Right hindlimb (tissue), 1 donor: ENCODE results near the gene ZNF444.
A peak's percentile ranks its signal among the peaks of the same experiment; 100 is the strongest.

Experiments
- DNase-seq: peaks from one replicate; pipeline ENCODE4 v3.0.0-alpha.2; 2018

The ZNF444 gene

DNA sequence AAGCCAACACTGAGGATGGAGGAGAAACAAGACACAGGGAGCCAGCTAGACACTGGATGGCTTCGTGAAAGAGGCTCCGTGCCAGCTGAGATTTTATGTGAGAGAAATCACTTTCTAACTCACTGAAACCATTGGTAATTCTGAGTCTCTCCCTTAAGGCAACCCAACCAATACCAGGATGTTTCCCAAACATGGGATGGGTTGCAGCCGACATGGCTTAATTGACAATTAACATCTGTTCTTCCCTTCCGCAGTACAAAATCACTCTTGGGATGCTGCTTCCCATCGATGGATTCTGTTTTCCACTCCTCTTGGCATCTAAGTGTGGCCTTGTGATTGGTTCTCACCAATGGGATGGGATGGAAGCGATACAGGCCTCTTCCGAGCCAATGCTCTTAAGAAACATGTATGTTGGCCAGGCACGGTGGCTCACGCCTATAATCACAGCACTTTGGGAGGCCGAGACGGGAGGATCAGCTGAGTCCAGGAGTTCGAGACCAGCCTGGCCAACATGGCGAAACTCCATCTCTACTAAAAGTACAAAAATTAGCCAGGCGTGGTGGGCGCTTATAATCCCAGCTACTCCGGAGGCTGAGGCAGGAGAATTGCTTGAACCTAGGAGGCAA, 17.7 kb upstream of the ZNF444 start:
- no peak for DNase-seq

DNA sequence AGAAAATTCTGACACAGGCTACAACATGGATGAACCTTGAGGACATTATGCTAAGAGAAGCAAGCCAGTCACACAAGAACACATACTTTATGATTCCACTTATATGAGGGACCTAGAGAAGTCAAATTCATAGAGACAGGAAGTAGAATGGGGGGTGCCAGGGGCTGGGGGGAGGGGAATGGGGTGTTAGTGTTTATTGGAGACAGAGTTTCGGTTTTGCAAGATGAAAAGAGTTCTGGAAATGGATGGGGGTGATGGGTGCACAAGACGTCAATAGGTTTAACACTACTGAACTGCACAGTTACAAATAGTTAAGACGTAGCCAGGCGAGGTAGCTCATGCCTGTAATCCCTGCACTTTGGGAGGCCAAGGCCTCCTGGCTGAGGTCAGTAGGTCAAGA, 16.5 kb upstream of the ZNF444 start:
- no peak for DNase-seq

DNA sequence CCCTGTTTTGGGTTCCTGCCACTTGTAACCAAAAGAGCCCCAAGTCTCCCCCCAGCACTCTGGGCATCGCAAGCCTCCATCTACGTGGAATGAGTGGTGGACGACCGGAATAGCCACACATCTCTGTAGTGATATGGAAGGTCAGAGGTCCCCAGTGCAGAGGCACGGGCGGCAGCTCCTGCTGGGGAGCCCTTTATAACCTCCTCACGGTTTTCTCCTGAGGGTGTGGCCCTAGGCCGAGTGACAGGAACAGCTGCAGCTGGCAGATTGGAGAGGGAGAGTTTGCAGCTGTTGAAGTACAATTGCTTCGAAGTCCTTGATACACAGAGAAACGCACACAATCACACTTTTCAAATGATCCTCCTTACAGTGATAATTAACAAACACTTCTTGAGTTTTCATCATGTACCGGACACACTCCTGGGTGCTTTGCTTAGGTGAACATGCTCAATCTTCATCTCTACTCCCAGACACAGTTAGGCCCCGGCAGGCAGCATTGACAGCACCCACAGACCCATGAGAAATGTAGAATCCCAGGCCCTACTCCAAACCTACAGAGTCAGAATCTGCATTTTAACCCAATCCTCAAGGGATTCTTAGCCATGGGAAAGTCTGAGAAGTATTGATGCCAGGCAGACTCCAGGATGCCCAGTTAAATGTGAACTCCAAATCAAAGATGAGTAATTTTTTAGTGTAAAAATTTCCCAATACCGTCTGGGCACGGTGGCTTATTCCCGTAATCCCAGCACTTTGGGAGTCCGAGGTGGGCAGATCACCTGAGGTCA, 15.1 kb upstream of the ZNF444 start:
- peak; percentile 75 for DNase-seq

DNA sequence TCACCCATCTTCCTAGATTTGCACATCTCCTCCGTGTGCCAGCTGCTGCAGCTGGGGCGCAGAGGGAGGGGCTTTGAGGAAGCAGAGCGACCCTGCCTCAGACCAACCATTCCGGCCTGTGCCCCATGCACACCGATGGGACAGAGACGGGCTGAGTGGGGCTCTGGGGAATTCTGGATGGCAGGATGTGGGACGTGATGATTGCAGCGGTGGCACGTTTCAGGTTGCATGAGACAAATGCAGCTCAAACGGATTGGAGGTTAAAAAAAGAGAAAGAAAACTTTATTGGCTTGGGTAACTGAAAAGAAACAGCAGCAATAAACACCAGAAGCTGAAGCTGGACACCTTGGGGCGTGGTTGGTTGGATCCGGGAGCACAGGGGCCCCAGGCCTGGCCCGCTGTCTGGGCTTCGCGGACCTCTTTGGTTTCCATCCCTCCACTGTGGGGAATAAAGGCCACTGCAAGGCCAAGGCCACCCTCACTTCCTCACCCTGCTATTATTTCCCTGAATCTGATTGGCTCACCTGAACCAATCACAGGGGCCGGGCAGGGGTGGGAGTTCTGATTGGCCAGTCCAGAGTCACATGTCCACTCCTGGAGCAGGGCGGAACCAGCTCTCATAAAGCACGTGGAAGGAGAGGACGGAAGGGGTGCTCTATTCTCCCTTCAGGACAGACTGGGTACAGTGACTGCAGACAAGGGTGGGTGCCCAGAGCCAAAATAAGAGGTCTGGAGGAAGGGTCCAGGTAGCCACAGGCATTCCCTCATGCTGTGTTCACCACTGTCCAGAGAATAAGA, 13.9 kb upstream of the ZNF444 start:
- DNase-seq = no peak

DNA sequence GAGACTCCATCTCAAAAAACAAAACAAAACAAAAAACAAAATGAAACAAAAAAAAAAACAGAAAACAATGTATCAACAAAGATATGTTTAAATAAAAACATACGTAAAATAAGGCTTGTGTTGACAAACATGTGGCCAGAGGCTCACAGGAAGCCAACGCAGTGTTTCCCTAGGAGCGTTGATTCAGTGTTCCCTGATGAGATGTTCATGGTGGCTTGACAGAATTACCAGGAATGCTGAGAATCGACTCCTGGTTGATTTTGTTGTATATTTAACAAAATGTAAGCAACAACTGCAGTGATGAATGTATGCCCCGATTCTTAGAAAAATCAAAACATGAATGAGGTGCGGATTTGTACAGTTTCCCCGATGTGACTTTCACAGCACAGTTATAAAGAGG, 11.1 kb upstream of the ZNF444 start:
- DNase-seq = no peak

DNA sequence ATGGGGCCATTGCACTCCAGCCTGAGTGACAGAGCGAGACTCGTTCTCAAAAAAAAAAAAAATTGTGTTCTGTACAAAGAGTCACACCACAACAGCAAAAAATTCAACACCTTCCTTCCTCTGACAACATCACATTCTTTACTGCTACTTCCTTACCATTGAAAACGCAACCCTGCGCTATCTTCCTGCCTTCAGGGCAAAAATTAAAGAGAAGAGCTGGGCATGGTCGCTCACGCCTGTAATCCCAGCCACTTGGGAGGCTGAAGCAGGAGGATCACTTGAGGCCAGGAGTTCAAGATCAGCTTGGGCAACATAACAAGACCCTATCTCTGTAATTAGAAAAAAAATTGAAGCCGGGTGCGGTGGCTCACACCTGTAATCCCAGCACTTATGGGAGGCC, 9.4 kb upstream of the ZNF444 start:
- no peak for DNase-seq

DNA sequence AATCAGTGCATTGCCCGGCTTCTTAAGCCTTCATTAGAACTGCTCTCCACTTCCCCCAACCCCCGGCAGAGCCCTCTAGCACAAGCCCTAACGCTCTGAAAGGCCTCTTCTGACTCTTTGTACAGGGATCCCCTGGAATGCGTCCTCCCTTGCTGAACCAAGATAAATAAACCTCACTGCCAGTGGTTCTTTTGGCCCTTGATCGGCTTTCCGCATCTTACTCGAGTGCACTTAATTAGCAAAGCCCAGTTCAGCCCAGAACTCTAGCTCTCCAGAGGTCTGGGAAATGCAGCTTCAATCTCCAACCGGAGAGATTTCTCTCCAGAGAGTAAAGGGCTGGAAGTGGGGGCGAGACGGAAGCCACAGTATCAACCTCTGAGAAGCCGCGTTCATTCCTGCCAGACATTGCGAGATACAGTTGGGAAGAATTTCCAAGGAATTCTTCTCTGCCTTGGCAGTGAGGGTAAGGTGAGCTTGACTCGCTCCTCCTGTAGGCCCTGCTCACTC, 8.7 kb upstream of the ZNF444 start:
- DNase-seq = peak; percentile 62

DNA sequence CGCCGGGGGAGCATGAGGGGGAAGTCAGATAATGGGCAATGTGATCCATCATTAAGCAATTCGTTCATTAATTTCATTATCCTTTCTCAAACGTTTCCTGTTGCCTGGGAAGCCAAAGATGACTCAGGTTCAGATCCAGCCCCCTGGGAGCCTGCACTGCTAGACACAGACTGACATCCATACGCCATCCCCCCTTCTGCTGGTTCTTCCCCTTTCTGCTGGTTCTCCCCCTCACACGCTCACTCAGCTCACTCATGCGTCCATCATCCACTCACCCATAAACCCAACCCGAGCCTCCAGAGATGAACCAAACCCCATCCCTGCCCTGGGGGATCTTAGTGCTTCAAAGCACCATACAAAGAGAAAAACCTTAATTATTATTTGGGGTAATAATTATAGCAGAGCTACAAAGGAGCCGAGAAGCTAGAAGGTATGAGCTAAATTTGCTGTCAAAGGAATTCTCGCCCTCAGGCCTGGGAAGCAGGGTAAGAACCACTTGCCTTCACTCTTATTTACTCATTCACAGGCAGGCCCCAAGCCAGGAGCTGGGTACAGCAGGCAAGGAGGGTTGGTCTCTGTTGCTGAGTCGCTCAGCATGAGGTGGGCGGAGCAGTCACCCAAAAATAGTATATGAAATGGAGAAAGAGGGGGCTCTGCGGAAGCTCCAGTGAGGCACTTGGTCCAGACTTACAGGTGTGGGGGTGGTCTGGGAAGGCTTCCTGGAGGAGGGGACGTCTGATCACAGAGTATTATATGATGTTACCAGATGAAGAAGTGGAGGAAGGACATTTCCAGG, 7.0 kb upstream of the ZNF444 start:
- no peak for DNase-seq

DNA sequence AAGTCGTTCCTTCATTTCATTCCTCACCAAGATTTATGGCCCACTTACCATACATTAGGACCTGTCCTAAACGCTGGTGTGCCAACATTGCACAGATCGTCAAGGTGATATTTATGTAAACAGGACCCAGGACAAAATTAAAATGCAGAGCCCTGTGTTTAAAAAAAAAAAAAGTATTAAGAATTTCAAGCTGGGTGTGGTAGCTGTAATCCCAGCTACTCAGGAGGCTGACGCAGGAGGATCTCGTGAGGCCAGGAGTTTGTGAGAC, 6.5 kb upstream of the ZNF444 start:
- no peak for DNase-seq

DNA sequence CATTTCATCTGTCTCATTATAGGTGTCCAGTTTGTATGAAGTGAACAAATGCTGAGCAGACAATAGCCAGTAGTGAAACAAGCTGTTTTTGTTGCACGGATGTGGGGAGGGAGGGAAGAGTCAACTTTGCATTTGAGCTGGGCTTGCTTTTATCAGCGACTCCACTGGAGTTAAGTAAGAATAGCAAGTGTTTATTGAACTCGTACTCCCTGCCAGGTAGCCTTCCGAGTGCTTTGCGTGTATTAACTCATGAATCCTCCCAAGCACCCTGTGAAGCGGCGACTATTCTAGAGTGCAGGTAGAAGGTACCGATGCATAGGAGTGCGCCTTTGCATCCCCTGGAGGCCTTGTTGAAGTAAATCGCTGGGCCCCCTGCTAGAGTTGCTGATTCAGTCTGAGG, 4.7 kb upstream of the ZNF444 start:
- DNase-seq = no peak

DNA sequence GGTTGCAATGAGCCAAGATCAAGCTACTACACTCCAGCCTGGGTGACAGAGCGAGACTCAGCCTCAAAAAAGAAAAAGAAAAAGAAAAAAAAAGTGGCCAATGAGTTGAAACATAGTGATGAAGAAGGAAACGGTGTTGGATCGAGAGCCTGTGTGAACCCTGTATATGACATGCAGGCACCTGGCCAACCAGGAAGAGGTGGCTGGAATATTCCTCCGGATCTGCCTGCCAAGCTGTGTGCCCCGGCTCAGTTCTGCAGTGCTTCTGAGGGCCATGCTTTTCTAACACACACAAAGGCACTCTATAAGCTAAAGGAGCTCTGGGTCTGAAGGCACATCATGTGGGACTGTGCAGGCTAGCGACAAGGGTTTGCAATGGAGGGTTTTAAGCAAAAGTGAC, 3.7 kb upstream of the ZNF444 start:
- DNase-seq = no peak

DNA sequence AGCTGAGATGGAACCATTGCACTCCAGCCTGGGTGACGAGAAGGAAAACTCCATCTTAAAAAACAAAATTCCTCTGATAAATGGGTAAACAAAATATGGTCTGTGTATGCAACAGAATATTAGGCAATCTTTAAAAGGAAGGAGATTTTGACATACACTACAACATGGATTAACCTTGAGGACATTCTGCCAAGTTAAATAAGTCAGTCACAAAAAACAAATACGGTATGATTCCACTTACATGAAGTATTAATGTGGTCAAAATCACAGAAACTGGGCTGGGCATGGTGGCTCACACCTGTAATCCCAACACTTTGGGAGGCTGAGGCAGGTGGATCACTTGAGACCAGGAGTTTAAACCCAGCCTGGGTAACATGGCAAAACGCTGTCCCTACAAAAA, 3.0 kb upstream of the ZNF444 start:
- no peak for DNase-seq

DNA sequence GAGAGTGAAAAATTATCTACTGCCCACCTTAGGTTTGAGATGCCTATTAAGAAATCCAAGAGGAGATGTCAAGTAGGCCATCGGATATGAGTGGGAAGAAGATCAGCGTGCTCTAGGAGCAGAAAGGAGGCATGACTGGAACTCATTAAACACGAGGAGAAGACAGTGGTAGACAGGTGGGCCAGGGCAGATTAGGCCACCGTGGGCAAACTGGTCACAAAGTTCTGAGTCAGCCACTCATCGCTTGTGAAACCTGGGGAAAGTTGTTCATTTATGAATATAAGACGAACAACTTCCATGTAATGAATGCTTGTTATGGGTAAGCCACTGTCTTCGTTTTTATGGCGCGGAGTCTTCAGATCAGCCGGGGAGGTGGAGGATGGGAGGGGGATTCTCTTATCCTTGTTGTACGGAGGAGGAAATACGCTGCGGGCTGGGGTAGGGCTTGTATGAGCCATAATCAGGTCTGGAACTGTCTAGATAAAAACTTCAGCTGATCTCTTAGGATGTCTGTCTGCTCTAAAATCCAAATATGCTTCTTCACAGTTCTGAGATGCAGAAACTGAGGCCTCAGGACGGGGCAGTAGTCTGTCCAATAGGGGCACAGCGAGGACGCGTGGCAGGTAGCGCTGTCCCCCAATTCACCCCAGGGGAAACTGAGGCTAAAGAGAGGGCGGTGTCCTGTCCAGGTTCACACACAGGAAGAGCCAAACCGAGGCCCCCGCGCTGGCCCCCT, 1.1 kb upstream of the ZNF444 start:
- DNase-seq = no peak

DNA sequence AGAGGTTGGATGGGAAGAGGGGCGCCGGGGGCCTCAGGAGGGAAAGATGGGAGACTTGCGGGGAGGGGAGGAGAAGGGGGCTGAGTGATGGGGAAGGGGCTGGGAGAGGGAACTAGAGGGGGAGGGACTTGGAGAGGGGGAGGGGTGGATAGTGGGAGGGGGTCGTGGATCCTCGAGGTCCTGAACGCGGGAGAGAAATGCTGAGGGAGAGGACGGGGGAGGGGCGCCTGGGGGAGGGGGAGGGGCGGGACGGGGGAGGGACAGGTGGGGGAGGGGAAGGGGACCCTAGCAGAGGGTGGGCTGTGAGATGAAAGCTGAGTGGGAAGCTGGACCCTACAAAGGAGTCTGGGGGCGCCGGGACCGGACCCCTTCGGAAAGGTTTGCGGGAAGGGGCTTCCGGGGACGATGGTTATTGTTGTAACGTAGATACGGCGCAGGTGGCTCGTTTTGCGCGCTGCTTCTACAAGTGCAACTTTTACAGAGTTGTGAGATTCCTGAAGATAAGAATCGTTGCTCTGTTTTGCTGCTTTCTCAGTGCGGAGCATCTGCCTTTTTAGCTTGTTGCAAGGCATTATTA, 418 bp downstream of the ZNF444 start:
- no peak for DNase-seq

DNA sequence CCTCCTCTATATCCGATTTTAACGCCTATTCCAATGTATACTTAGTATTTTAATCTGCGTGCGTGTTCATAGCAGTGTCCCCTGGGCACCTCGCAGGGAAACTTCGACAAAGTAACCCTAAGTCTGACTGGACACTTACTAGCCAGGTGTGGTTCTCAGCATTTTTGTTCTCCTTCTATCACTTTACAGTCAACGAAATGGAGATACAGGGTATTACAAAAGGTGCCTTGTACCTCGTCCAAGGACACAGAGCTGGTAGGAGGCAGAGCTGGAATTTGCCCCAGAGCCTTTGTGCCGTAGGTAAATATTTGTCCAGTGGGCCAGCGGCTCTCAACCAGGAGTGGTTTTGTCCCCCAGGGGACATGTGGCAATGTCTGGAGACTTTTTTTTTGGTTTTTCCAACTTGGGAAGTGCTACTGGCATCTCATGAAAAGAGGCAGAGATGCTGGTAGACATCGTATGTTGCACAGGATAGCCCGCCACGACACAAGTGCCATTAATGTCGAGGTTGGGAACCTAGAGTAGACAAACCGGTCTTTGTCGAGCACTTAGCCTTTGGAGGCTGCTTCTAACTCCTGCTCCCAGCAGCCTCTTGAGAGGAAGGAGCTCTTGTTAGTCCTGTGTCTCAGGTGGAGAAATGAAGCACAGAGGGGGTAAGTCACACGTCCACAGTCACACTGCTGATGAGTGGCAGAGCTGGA, 1.1 kb downstream of the ZNF444 start:
- DNase-seq = no peak

DNA sequence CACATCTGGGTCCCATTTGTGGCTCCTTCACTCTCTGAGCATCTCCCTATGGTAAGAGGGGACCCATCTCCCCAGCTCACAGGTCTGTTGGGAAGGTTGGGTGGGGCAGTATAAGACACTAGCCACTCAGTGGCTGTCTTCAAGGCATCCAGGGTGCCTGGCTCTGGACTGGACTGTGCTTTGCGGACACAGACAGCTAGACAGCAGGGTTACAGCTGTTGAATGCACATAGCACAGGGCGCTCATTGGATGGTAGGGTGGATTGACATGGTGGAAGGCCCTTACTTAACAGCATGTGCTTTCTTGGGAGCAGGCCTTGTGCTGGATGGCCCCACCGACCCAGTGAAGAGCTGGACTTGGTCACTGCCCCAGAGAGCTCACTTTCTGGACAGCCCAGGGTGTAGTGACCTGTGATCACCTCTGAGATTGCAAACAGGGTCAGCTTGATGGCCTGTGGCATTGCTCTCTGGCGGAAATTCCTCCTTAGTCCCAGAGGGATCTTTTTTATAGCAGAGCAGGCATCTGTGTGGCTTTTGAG, 1.9 kb downstream of the ZNF444 start:
- no peak for DNase-seq

DNA sequence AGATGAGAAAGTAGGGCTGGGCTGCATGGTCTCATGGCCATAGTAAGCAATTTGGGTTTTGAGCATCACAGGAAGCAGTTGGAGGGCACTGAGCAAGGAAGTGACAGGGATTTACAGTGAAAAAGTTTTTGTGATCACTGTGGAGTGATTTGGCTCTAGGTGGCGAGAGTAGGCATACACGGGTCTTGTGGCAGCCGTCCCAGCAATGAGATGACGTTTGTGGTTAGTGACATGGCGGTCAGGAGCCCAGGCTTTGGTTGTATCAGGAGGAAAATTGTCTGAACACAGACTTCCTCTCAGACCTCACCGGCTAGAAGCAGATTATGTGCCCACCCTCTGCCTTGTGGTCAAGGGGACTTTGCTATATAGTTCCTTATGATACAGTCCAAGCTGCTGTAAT, 3.3 kb downstream of the ZNF444 start:
- DNase-seq = no peak

DNA sequence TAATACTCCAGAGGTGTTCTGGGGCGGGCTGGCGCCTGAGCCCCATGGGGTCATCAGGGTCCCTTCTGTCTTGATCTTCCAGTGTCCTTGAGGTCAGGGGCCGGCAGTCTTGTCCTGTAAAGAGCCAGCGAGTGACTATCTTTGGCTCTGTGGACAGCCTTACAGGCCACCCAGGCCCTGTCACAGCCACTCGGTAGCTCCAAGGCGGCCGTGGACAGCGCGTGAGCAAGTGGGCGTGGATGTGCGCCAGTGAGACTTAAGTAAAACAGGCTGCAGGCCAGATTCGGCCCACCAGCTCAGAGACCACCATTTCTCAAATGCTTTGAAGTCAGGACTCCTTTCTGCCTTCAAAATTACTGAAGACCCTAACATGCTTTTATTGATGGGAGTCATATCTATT, 3.7 kb downstream of the ZNF444 start:
- DNase-seq = no peak

DNA sequence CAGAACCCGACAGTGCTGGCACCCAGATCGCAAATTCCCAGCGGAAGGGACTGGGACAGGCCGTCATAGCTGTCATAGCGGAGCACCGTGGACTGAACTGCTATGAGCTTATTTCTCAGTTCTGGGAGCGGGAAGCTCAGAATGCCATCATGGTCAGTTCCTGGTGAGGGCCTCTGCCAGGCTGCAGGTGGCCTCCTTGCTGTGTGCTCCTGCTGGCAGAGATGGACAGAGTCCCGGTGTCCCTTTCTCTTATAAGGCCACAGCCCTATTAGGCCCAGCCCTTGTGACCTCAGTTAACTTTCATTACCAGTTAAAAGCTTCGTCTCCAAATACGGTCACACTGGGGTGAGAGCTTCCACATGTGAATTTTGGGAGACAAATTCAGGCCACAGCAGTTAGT, 4.6 kb downstream of the ZNF444 start:
- no peak for DNase-seq

DNA sequence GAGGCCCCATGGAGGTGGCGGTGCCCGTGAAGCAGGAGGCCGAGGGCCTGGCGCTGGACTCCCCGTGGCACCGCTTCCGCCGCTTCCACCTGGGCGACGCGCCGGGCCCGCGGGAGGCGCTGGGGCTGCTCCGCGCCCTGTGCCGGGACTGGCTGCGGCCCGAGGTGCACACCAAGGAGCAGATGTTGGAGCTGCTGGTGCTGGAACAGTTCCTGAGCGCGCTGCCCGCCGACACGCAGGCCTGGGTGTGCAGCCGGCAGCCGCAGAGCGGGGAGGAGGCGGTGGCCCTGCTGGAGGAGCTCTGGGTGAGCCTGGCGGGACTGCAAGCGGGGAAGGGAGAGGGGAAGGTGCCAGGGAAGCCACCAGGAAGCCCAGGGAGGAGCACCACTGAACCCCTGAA, 5.8 kb downstream of the ZNF444 start:
- no peak for DNase-seq

DNA sequence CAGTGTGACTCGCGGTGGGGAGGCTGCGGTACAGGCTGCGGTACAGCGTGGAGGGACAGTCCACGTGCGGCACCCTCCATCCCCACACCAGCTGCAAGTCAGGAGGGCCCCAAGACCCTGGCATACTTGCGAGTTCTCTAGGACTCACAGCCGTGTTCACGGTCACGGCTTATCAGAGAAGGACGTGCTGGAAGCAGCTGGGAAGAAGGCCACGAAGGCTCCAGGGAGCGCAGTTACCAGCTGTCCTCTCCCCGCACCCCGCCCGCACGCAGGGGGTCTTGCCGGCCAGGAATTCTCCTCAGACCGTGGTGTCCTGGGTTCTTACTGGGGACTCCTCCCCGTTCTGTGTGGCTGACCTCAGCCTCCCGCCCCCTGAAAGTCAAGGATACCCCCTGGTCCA, 6.2 kb downstream of the ZNF444 start:
- DNase-seq = peak; percentile 47
